ENCODE measurements around the gene HDAC9. TPM values are rescaled to one million over a fixed set of nuclear protein-coding genes. Genes with fewer than 3 reads are reported as not detected.

The HDAC9 gene
- total and polyA plus RNA-seq, 2 of the 13 experiments (the other 11 are each of a cell fraction or from before 2014, with no cell fraction given), result 0.05 to 0.07 TPM

GRCh38 chr7:18864967-18865366, 369.4 kb downstream of the HDAC9 start (continued):
- no peak for TF ChIP-seq HNF1B (CRISPR knock-in tag; IDR thresholded peaks at IDR 0.05)

DNA sequence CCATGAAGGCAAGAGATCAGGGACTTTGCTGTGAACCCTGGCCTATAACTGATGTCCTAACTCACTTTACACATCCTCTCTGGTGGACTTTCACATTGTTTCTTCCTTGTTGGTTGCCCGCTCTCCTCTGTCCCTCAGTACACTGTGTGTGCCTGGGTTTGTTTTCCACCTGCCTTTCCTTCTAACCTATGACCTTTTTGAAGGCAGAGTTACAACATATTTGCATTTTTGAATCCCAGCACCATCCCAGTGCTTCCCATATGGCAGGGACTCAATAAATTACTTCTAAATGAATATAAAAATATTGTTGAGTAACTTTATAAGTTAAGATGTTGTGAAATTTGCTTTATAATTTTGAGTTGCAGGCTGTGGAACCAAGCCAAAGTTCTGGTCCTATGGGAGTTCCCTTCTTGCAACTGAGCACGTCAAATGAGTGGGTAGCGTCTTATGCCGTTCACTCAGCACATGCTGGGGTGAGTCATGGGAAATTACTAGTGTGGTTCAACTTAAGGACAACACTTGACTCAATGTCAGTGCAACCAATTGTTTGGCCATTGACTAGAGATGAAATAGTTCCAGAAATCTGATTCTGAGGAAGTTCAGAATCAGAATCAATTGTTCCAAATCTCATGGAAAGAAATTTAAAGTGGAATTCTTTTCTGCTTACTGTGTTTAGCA, 370.9 kb downstream of the HDAC9 start:
- H3K36me3 ChIP-seq (replicated peaks in 1 of 2; ENCODE audit: control insufficient read depth in 1 of 2, insufficient read depth in 2 of 2, low read length in 2 of 2), result no peaks in the 10 kb centered on the region
- WGBS (ENCODE audit: low lambda C conversion rate), result 2% methylated on average over 4 of the region's 4 CpGs
- in situ Hi-C loops (cut with HindIII; ENCODE audit: extremely low pct_ligation_motif_present, low pct_unique_long_range_greater_than_20kb) (no loop called here), intact Hi-C loops (cut with micrococcal nuclease; ENCODE audit: unreplicated experiment) (no loop called here)
- DNase-seq (ENCODE audit: low spot score), result no peak
- no peak overlapping the region for H3K9ac ChIP-seq (ENCODE audit: insufficient read depth, low read depth, low read length)
- H3K27me3 ChIP-seq (ENCODE audit: control insufficient read depth in 1 of 2, insufficient read depth in 2 of 2, low read length in 2 of 2), result no peaks in the 10 kb centered on the region
- no peak overlapping the region for H2AFZ ChIP-seq (ENCODE audit: low read length)
- ChIA-PET CTCF (ENCODE audit: low intra/inter-chr PET ratio, low total read pairs) (no interaction called here), POLR2A (no interaction called here)
- H3K4me1 ChIP-seq (ENCODE audit: insufficient read depth, low read length), result no peaks in the 10 kb centered on the region
- no peak overlapping the region for H3K4me3 ChIP-seq (replicated peaks in 1 of 3; ENCODE audit: insufficient read depth in 1 of 3, low read depth in 2 of 3, low read length in 3 of 3)
- no peak for ATAC-seq
- no peak overlapping the region for H3K27ac ChIP-seq (ENCODE audit: extremely low read length, insufficient read depth, low read length)
- no peaks in the 10 kb centered on the region for H4K20me1 ChIP-seq (ENCODE audit: insufficient read depth, low read length)
- H3K4me2 ChIP-seq (ENCODE audit: low read depth, low read length), result no peak overlapping the region
- TF ChIP-seq ZNF414 (CRISPR knock-in tag; IDR thresholded peaks at IDR 0.05), result no peak
- TF ChIP-seq ZIK1 (CRISPR knock-in tag; IDR thresholded peaks at IDR 0.05; ENCODE audit: borderline replicate concordance, low read depth), result no peak
- TF ChIP-seq ARNT (IDR thresholded peaks at IDR 0.05), result no peak
- TF ChIP-seq HOMEZ (CRISPR knock-in tag; IDR thresholded peaks at IDR 0.05; ENCODE audit: low read depth), result no peak
- TF ChIP-seq ZNF792 (CRISPR knock-in tag; IDR thresholded peaks at IDR 0.05), result no peak
- no peak for TF ChIP-seq ZNF883 (CRISPR knock-in tag; IDR thresholded peaks at IDR 0.05; ENCODE audit: not compliant biosample characterization)
- TF ChIP-seq ZNF350 (CRISPR knock-in tag; IDR thresholded peaks at IDR 0.05; ENCODE audit: borderline replicate concordance, low read depth), result no peak
- TF ChIP-seq ZNF749 (CRISPR knock-in tag; IDR thresholded peaks at IDR 0.05; ENCODE audit: borderline replicate concordance), result no peak
- TF ChIP-seq KDM2A (CRISPR knock-in tag; IDR thresholded peaks at IDR 0.05; ENCODE audit: borderline replicate concordance, low read depth), result no peak
- no peak for TF ChIP-seq SOX5 (CRISPR knock-in tag; IDR thresholded peaks at IDR 0.05; ENCODE audit: borderline replicate concordance)
- TF ChIP-seq, protein P1, sequence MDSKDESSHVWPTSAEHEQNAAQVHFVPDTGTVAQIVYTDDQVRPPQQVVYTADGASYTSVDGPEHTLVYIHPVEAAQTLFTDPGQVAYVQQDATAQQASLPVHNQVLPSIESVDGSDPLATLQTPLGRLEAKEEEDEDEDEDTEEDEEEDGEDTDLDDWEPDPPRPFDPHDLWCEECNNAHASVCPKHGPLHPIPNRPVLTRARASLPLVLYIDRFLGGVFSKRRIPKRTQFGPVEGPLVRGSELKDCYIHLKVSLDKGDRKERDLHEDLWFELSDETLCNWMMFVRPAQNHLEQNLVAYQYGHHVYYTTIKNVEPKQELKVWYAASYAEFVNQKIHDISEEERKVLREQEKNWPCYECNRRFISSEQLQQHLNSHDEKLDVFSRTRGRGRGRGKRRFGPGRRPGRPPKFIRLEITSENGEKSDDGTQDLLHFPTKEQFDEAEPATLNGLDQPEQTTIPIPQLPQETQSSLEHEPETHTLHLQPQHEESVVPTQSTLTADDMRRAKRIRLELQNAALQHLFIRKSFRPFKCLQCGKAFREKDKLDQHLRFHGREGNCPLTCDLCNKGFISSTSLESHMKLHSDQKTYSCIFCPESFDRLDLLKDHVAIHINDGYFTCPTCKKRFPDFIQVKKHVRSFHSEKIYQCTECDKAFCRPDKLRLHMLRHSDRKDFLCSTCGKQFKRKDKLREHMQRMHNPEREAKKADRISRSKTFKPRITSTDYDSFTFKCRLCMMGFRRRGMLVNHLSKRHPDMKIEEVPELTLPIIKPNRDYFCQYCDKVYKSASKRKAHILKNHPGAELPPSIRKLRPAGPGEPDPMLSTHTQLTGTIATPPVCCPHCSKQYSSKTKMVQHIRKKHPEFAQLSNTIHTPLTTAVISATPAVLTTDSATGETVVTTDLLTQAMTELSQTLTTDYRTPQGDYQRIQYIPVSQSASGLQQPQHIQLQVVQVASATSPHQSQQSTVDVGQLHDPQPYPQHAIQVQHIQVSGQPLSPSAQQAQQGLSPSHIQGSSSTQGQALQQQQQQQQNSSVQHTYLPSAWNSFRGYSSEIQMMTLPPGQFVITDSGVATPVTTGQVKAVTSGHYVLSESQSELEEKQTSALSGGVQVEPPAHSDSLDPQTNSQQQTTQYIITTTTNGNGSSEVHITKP (CRISPR knock-in tag; IDR thresholded peaks at IDR 0.05; ENCODE audit: low read depth), result no peak
- no peak for TF ChIP-seq ATF7-NPFF (CRISPR knock-in tag; IDR thresholded peaks at IDR 0.05; ENCODE audit: low read depth)
- no peak for FAIRE-seq
- BruUV-seq (replicated peaks), result no TSS peak
- peaks cover 93% of the 10 kb centered on the region for H3K9me3 ChIP-seq (ENCODE audit: low read length)
- H3K79me2 ChIP-seq (ENCODE audit: insufficient read depth, low read length), result no peaks in the 10 kb centered on the region
